DND-41 (cell line): ENCODE results near the gene PDIA5.

ENCODE experiments used
- EZH2 ChIP-seq: IDR thresholded peaks from 3 replicates; pipeline ENCODE4 v1.6.1; 2012; ENCODE audit warnings: borderline replicate concordance, low read depth, mild to moderate bottlenecking, moderate library complexity, low read length, inconsistent platforms; ENCODE audit not compliant: severe bottlenecking
- TF ChIP-seq, protein P1 (sequence below): IDR thresholded peaks from 2 replicates; pipeline ENCODE4 v1.5.1; 2012; ENCODE audit warnings: borderline replicate concordance, low read length, moderate library complexity, mild to moderate bottlenecking; ENCODE audit not compliant: poor library complexity, severe bottlenecking; ENCODE audit errors: extremely low read depth

DNA sequence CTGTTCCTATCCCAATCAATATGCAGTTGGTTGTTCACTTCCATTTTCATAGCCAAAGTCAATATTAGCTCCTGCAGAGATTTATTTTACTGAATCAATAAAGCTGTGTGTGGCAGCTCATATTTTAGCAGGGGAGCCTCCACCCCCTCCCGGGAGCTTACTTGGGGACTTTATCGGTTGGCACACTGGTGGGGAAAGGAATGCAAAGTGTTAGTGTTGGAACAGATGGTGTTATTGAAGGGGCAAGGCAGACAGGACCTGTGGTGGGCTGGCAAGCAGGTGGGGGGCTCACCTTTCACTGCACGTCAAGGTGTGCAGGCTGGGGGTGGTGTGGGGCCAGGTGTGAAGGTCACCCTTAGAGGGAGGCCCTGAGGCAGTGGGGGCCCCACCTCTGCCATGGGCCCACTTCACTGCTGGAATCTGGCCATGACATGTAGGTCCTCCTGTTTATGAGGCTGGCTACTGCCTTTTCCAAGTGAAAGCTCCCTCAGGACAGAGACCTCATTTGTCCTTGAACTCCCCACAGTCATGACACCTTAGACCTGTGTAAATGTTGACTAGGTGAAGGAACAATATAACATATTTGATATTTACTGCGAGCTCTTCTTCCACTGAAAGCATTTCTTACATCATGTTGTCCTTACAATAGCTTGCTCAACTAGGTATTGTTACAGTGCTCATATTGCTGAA lies 90.9 kb downstream of the PDIA5 start:
- TF ChIP-seq, protein P1, sequence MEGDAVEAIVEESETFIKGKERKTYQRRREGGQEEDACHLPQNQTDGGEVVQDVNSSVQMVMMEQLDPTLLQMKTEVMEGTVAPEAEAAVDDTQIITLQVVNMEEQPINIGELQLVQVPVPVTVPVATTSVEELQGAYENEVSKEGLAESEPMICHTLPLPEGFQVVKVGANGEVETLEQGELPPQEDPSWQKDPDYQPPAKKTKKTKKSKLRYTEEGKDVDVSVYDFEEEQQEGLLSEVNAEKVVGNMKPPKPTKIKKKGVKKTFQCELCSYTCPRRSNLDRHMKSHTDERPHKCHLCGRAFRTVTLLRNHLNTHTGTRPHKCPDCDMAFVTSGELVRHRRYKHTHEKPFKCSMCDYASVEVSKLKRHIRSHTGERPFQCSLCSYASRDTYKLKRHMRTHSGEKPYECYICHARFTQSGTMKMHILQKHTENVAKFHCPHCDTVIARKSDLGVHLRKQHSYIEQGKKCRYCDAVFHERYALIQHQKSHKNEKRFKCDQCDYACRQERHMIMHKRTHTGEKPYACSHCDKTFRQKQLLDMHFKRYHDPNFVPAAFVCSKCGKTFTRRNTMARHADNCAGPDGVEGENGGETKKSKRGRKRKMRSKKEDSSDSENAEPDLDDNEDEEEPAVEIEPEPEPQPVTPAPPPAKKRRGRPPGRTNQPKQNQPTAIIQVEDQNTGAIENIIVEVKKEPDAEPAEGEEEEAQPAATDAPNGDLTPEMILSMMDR = no peak
- TF ChIP-seq EZH2 = no peak
